ENCODE results near the gene ACSM3. TPM values are rescaled to one million over a fixed set of nuclear protein-coding genes. Genes with fewer than 3 reads are reported as not detected.
"Not testable (repeated sequence)": the region's sequence is repeated elsewhere in the genome, so short reads cannot be mapped to it uniquely, and the experiment has no call there.

The ACSM3 gene
- total and polyA plus RNA-seq, 10 of the 15 experiments (the other 5 are each of a cell fraction or from before 2014, with no cell fraction given), result 4.9 to 21.0 (median 7.0) TPM

GRCh38 chr16:20803561-20804214, 39.9 kb downstream of the ACSM3 start:
- BruUV-seq (replicated peaks), result no TSS peak
- DNase-seq (ENCODE audit: low read depth, low spot score) (no peak), ATAC-seq (no peak), FAIRE-seq (no peak)
- ChIA-PET CTCF (interaction anchor here (1.0 to 1.7 kb wide), 4 partner anchors 16 to 97 kb away, joined by 3 to 6 read pairs (median 4); partner anchors contain the start of genes DCUN1D3 and LYRM1), SMC1A (ENCODE audit: uncharacterized antibody, unreplicated experiment) (interaction anchor here (1.0 to 1.9 kb wide), 5 partner anchors 10 to 71 kb away, joined by 3 to 7 read pairs (median 5); no protein-coding TSS in a partner anchor), RAD21 (ENCODE audit: unreplicated experiment) (interaction anchor here (0.6 to 1.1 kb wide), 3 partner anchors 29 to 516 kb away, joined by 3 to 4 read pairs (median 3); no protein-coding TSS in a partner anchor), POLR2A (interaction anchor here (1.0 to 1.3 kb wide), 2 partner anchors 62 to 97 kb away, joined by 4 to 5 read pairs; partner anchors contain the start of genes DCUN1D3 and LYRM1)
- H2AFZ ChIP-seq (ENCODE audit: control insufficient read depth, low read depth, low read length), result no peak overlapping the region
- H3K27ac ChIP-seq (ENCODE audit: control insufficient read depth, insufficient read depth), result no peak overlapping the region
- no peaks in the 10 kb centered on the region for H3K9me3 ChIP-seq (replicated peaks; ENCODE audit: control insufficient read depth, insufficient read depth, low read length)
- H3K79me2 ChIP-seq (ENCODE audit: control insufficient read depth, insufficient read depth, low read length), result peaks cover 17% of the 10 kb centered on the region
- no peaks in the 10 kb centered on the region for H3K36me3 ChIP-seq (ENCODE audit: control insufficient read depth in 2 of 2, insufficient read depth in 2 of 2, low read length in 1 of 2)
- no peaks in the 10 kb centered on the region for H3K27me3 ChIP-seq (replicated peaks in 1 of 2; ENCODE audit: control insufficient read depth in 2 of 2, insufficient read depth in 2 of 2, low read length in 1 of 2)
- intact Hi-C loops (cut with micrococcal nuclease; ENCODE audit: unreplicated experiment), result no loop called here
- 92% methylated on average over 7 of the region's 7 CpGs for WGBS (ENCODE audit: insufficient coverage, insufficient replicate concordance, low lambda C conversion rate, missing lambda C conversion rate)
- peak; percentile 8; the same call in 1 of the 2 replicates for TF ChIP-seq ZNF384 (IDR thresholded peaks at IDR 0.05; ENCODE audit: borderline replicate concordance, low read depth, low read length)
- no peak for TF ChIP-seq ZSCAN29 (IDR thresholded peaks at IDR 0.05)
- TF ChIP-seq JUNB (IDR thresholded peaks at IDR 0.05), result no peak
- no peak for TF ChIP-seq RUNX3 (IDR thresholded peaks at IDR 0.05; ENCODE audit: low read length)
- no peak for TF ChIP-seq CBX5 (IDR thresholded peaks at IDR 0.05; ENCODE audit: low read depth)
- H3K4me2 ChIP-seq (ENCODE audit: control insufficient read depth, insufficient read depth), result no peak overlapping the region
- H3K4me3 ChIP-seq, result no peak overlapping the region
- H3K4me1 ChIP-seq (ENCODE audit: control insufficient read depth, insufficient read depth, low read length), result peaks cover 7% of the 10 kb centered on the region
- no peaks in the 10 kb centered on the region for H4K20me1 ChIP-seq (ENCODE audit: control insufficient read depth, insufficient read depth)
- in situ Hi-C loops (cut with MboI), result no loop called here
- H3K9ac ChIP-seq (ENCODE audit: control insufficient read depth, insufficient read depth, low read length), result no peak overlapping the region

GRCh38 chr16:20805684-20806167, 41.9 kb downstream of the ACSM3 start:
- SMC1A ChIA-PET (ENCODE audit: uncharacterized antibody, unreplicated experiment), result interaction anchor here (1.3 to 1.8 kb wide), 8 partner anchors 11 to 138 kb away, joined by 3 to 7 read pairs (median 4); partner anchors contain the start of genes LYRM1 and THUMPD1
- RAD21 ChIA-PET (ENCODE audit: unreplicated experiment), result interaction anchor here (1.8 kb wide), 1 partner anchor 43 kb away, joined by 11 read pairs; no protein-coding TSS in a partner anchor
- CTCF ChIA-PET, result interaction anchor here (0.6 to 1.7 kb wide), 9 partner anchors 8 to 114 kb away, joined by 3 to 13 read pairs (median 3); partner anchors contain the start of genes DCUN1D3 and LYRM1
- H3K36me3 ChIP-seq (ENCODE audit: control insufficient read depth in 2 of 2, insufficient read depth in 2 of 2, low read length in 1 of 2); H3K9me3 ChIP-seq (replicated peaks; ENCODE audit: control insufficient read depth, insufficient read depth, low read length); H3K4me1 ChIP-seq (ENCODE audit: control insufficient read depth, insufficient read depth, low read length); H3K27me3 ChIP-seq (replicated peaks in 1 of 2; ENCODE audit: control insufficient read depth in 2 of 2, insufficient read depth in 2 of 2, low read length in 1 of 2); in situ Hi-C loops (cut with MboI); DNase-seq (ENCODE audit: low read depth, low spot score); H4K20me1 ChIP-seq (ENCODE audit: control insufficient read depth, insufficient read depth); FAIRE-seq: not testable (repeated sequence)
- POLR2A ChIA-PET, result interaction anchor here (1.2 to 1.7 kb wide), 2 partner anchors 65 to 138 kb away, joined by 3 to 4 read pairs; no protein-coding TSS in a partner anchor
- intact Hi-C loops (cut with micrococcal nuclease; ENCODE audit: unreplicated experiment), result loop anchor here (2.0 to 5.0 kb wide), 3 partner anchors 42 to 95 kb away; partner anchors contain the start of genes DCUN1D3, LYRM1 and THUMPD1
- peaks cover 17% of the 10 kb centered on the region for H3K79me2 ChIP-seq (ENCODE audit: control insufficient read depth, insufficient read depth, low read length)
- peak overlapping the region; percentile 95 for H2AFZ ChIP-seq (ENCODE audit: control insufficient read depth, low read depth, low read length)
- peak overlapping the region; percentile 85 for H3K4me2 ChIP-seq (ENCODE audit: control insufficient read depth, insufficient read depth)
- BruUV-seq (replicated peaks), result TSS peak; percentile 89
- H3K27ac ChIP-seq (ENCODE audit: control insufficient read depth, insufficient read depth), result peak overlapping the region; percentile 94
- 30% methylated on average over 12 of the region's 12 CpGs for WGBS (ENCODE audit: insufficient coverage, insufficient replicate concordance, low lambda C conversion rate, missing lambda C conversion rate)
- peak; percentile 3 for ATAC-seq
- H3K9ac ChIP-seq (ENCODE audit: control insufficient read depth, insufficient read depth, low read length), result peak overlapping the region; percentile 99
- peak overlapping the region; percentile 88 for H3K4me3 ChIP-seq
